22Rv1 (cell line): ENCODE measurements around the gene C22orf39.

ENCODE experiments used
- H3K27ac ChIP-seq: fragments of 450-650 bp; 2 replicates; pipeline ENCODE4 v1.5.1; 2017
- CTCF ChIP-seq: fragments of 450-650 bp; IDR thresholded peaks from 2 replicates; pipeline ENCODE4 v1.5.1; 2017; ENCODE audit warnings: mild to moderate bottlenecking
- ZFX ChIP-seq: fragments of 450-650 bp; IDR thresholded peaks from 2 replicates; pipeline ENCODE4 v1.6.1; 2017; ENCODE audit warnings: antibody characterized with exemption, borderline replicate concordance

The C22orf39 gene

GRCh38 chr22:19457828-19458428, 10.4 kb upstream of the C22orf39 start:
- TF ChIP-seq ZFX (no peak), CTCF (no peak)
- H3K27ac ChIP-seq = no peak overlapping the region

GRCh38 chr22:19456541-19456940, 9.0 kb upstream of the C22orf39 start:
- H3K27ac ChIP-seq = no peak overlapping the region
- TF ChIP-seq ZFX (no peak), CTCF (no peak)

- no peak overlapping the region for H3K27ac ChIP-seq
- TF ChIP-seq CTCF (no peak), ZFX (no peak)
Observed at GRCh38 chr22:19455585-19456370, 8.3 kb upstream of the C22orf39 start.

- no peak for TF ChIP-seq CTCF
- no peak for TF ChIP-seq ZFX
Observed at GRCh38 chr22:19455033-19455432, 7.5 kb upstream of the C22orf39 start.

GRCh38 chr22:19454156-19454555, 6.6 kb upstream of the C22orf39 start:
- H3K27ac ChIP-seq = no peak overlapping the region

More at GRCh38 chr22:19455033-19455432, 7.5 kb upstream of the C22orf39 start:
- H3K27ac ChIP-seq = no peak overlapping the region

GRCh38 chr22:19453718-19454117, 6.2 kb upstream of the C22orf39 start:
- TF ChIP-seq CTCF (no peak), ZFX (no peak)
- H3K27ac ChIP-seq = no peak overlapping the region

More at GRCh38 chr22:19454156-19454555, 6.6 kb upstream of the C22orf39 start:
- TF ChIP-seq ZFX = no peak
- TF ChIP-seq CTCF = no peak

- H3K27ac ChIP-seq = no peak overlapping the region
- no peak for TF ChIP-seq ZFX
- TF ChIP-seq CTCF = no peak
Observed at GRCh38 chr22:19451570-19451969, 4.1 kb upstream of the C22orf39 start.
